HG03175 (cell line): Measurements from ENCODE around the gene METTL25B.

Source experiments
- ATAC-seq: cut with Tn5 transposase; IDR thresholded peaks from one replicate; pipeline ENCODE4 v1.9.1; 2021; ENCODE audit warnings: mild to moderate bottlenecking, moderate library complexity; ENCODE audit not compliant: unreplicated experiment

METTL25B gene

DNA sequence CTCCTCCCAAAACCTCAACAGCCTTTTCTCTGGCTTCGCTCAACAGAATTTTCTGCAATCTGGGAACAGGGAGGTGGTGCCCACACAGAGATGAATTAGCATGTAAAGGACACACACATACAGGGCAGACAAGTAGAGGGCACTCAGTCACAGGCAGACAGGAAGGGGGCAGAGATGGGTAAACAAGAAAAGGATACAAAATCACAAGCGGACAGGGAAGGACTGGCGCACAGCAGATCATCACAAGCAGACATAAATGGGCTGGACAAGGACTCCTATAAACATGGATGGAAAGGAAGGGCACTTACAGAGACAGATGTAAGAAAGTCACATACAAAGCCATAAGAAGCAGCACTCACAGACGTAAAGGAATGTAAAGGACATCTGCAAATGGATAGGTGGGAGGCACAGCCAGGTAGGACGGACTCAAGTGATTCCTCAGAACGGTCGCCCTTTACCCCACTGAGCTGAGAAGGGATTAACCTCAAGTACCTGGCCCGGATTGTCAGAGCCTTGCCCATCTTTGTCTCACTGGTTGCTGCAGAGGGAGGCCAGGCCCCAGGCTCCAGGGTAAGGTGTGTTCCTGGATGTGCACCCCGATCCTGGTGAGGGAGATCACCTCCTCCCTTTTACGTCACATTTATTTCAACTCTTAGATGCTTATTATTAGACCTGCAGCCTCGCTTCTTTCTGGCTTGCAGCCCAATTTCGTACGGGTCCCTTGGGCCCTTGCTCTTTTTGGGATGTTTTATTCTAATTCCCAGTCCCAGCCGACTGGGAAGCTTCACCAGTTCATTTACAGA lies 38.2 kb downstream of the METTL25B start:
- ATAC-seq, result peak; percentile 16

DNA sequence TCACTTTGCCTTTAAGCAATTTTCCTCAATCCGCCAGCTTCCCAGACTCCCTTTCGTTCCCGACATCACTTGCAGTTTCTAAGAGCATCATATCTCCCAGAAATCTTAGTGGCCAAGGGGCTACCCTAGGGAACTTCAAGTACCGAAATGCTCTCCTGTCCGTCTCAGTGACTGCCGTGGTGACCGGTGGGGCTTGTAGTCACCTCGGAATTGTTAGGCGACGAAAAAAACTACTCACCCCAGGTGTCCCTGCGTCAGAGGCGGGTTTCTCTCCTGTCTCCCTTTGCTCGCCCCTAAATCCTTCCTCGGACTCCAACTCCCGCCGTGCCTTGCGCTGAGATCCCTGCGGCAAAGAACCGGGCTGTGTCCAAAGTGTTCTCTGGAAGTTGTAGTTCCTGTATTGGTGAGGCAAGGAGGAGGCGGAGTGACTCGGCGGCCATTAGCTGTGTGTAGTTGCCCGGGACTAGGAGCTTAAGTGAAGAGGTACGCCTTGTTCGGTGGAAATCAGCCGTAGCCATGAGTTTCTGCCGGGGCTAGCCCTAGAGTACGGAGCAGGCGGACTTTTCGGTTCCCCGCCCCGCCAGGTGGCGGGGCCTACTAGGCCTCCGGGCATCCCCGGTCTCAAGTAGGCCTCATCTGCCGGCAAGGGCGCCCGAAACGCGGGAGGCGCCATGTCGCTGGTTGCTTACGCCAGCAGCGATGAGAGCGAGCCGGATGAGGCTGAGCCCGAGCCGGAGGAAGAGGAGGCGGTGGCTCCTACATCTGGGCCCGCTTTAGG lies 39.0 kb downstream of the METTL25B start, which contains the start of gene PRCC:
Gene PRCC, plus strand, starts transcription at position 435 of the 778 bp plus-strand sequence. Its CDS starts 237 bp downstream, at position 672.
- peak; percentile 95 for ATAC-seq

DNA sequence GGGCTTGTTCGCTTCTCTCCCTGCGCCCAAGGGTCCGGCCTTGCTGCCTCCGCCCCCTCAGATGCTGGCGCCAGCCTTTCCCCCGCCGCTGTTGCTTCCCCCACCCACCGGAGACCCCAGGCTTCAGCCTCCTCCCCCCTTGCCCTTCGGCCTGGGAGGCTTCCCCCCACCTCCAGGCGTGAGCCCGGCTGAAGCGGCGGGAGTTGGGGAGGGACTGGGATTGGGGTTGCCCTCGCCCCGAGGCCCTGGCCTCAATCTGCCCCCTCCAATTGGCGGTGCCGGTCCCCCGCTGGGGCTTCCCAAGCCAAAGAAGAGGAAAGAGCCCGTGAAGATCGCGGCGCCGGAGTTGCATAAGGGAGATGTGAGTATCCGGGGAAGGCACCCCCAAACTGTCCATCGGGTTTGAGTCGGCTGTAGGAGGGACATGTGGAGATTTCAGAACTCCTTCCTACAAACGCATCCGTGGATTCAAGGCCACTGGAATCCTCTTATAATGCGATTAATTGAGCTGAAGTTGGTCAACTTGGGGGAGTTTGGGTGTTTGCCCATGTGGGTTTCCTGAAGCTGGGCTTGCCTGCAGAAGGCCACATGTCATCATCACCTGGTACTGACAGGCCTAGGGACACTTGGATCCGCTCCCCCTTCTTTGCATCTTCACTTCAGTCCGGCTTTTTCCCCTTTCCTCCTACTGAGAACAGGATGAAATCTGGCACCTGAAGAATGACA lies 39.8 kb downstream of the METTL25B start:
- no peak for ATAC-seq

DNA sequence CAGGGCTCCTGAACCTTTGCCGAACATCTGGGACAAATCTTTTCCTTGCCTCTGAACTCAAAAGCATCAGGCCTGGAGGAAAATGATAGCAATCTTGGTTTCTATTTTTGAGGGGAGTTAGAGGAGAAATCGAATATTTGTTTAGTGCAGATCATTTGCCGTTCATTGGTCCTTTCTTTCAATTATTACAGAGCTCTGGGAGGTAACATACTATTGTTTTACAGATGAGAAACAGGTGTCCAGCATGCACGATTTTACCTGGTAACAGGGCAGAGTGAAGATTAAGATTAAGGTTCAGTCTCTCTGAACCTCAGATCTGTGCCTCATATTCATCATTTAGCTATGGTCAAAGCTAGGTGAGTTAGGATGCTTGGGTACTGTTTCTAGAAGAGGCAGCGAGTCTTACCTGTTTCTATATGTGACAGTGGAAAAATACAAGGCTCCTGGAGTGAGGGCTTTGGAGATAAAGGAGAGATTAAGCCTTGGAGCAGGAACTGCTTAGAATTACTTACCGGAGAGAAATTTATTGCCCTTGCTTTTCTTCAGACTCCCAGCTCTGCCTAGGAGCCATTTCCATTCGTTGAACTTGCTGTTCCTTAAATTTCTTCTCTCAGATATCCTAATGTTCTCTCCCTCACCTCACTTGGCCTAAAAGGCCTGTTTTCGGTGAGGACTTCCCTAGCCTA lies 40.5 kb downstream of the METTL25B start:
- no peak for ATAC-seq

DNA sequence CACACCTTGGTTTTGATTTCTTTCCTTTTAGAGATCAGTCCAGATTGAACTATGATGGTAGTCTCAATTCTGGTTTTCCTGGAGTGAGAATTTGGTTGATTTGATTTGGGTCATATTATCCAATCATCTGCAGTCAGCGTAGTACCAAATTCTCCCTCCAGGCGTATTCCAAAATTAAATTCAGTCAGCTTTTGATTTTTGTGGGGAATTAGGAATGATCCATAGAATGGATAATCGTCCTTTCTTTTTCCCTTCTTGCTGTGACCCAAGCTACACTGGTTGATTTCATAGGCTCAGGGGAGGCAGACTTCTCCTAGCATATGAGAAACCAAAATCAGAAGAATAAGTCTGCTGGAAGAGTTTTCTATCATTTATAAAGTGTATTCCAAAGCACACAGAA lies 44.0 kb downstream of the METTL25B start:
- ATAC-seq, result no peak

DNA sequence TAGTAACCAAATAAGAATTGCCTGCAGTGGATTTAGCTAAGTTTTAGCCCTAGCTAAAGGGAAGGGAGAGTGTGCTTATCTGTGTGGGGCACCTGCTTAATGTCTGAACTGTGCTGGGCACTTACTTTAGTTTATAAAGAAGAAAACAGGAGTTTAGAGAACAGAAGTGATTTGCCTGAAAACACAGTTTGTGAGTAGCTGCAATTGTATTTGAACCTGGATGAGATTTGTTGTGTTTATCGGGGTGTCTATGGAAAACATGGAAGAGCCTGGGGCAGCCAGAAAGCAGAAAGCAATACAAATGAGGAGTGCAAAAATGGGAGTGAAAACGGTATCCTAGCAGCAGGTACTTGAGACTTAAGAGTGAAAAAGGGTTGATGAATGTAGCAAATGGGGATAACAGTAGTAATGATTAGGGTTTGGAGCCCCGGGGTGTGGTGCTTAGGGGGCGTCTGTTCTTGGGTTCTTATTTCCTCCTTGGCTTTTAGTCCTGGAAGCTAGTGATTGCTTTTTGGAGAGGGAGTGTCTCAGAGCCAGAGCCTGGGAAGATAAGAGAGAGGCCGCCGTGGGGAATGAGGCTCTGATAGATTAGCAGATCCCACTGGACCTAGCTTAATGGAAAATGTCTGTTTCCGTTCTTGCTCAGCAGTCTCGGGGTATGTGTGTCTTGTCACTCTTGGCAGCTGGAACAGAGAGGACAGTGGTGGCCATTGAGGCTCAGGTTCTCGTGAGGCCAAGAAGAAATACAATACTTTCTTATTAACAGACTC lies 44.6 kb downstream of the METTL25B start:
- ATAC-seq, result no peak

DNA sequence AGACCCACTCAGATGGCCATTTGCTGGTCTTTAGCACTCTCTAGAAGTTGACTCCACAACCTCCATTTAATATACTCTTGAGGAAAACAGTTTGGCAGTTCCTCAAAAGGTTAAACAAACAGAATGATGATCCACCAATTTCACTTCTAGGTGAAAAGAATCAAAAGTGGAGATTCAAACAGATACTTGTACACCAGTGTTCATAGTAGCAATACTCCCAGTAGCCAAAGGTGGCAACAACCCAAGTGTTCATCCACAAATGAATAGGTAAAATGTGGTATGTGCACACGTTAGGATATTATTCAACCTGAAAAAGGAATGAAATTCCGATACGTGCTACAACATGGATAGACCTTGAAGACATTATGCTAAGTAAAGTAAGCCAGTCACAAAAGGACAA lies 45.3 kb downstream of the METTL25B start:
- no peak for ATAC-seq

DNA sequence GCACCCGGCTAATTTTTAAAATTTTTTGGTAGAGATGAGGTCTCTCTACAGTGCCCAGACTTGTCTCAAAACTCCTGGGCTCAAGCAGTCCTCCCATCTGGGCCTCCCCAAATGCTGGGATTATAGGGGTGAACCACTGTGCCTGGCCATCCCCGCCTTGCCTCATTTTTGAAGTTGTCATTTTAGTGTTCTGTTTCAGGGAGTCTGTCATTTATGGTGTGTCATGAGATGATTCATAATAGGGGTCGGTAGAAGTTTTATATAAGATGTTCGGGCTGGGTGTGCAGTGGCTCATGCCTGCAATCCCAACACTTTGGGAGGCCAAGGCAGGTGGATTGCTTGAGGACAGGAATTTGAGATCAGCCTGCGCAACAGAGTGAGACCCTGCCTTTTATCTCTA lies 47.5 kb downstream of the METTL25B start:
- no peak for ATAC-seq

DNA sequence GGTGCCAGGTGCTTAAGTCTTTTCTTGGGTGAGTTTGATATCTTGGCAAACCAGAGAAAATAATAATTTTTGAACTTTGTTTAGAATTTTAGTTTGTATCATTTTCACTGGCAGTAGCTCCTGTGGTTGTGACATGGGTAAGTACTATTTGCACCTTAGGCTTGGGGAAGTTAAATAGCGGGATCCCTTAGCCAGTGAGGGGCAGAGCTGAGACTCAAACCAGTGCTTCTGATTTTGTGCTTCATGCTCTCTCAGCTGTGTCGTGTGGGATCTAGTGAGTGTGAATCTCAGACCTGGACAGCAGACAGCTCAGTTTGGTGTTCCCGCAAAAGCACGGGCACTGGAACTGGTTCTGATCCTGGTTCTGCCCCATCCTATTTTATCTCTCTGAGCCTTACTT lies 48.7 kb downstream of the METTL25B start:
- no peak for ATAC-seq

DNA sequence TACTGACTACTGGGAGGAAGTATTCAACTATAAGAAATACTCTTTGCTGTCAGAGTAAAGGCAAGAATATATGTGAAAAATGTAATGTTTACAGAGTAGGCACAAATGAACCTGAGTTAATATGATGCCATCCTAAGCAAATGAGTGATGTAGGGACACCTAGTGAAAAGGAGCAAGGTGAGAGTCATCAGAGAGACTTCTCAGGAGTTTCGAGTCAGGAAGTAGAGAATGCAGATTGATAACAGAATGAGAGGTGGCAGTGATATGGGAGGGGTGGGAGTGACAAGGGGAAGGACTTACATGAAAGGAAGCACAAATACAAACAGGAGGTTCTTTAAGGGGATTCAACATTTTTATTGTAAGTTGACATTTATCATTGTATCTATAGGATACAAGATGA lies 49.3 kb downstream of the METTL25B start:
- ATAC-seq, result no peak

DNA sequence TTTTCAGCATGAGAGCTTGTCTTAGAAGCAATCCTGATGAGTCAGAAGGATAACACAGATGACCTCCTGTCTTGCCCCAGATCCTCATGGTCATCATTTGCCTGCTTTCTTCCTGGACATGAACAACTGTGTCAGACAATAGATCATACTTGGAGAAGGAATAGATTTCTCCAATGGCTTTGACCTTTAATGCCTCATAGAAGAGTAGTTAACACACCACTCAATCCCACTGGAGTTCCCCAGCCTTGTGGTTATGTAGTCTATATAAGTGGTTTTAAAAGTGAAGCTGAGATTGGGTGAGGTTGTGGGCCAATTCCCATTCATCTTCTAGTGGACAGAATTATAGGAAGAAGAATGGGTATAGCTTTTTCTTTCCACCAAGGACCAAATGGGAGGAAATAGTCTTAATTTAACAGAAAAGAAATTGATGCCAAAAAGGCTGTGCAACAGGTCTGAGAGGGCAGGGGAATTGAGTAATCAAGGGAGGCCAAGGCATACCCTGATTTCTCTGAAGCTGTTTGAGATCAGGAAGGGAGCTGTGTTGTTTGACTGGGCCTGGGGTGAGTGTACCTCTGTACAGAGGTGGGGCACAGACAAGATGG lies 53.4 kb downstream of the METTL25B start:
- ATAC-seq, result no peak

DNA sequence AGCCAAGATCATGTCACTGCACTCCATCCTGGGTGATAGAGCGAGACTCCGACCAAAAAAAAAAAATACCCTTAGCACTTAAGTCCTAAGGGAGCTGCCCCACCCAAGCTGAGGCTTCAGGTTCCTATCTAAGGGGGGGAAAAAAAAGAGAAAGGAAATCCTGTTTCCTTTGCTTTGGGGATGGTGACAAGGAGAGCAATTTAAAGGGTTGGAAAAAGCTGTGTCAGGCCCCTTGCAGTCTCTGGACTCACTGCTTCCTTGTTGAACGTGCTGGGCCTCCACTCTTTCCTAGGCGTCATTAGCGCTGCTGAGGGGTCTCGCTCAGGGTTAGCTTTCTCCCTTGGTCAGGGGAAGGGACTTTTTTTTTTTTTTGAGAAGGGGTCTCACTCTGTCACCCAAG lies 57.2 kb downstream of the METTL25B start:
- no peak for ATAC-seq
